Inflammatory macrophage treated with lipopolysaccharide for 4 hours (primary cell): Measurements from ENCODE around the gene SFMBT2.

Experiments used
- DNase-seq: peaks from one replicate; pipeline ENCODE4 v3.0.0-alpha.2; 2020

Gene SFMBT2

DNA sequence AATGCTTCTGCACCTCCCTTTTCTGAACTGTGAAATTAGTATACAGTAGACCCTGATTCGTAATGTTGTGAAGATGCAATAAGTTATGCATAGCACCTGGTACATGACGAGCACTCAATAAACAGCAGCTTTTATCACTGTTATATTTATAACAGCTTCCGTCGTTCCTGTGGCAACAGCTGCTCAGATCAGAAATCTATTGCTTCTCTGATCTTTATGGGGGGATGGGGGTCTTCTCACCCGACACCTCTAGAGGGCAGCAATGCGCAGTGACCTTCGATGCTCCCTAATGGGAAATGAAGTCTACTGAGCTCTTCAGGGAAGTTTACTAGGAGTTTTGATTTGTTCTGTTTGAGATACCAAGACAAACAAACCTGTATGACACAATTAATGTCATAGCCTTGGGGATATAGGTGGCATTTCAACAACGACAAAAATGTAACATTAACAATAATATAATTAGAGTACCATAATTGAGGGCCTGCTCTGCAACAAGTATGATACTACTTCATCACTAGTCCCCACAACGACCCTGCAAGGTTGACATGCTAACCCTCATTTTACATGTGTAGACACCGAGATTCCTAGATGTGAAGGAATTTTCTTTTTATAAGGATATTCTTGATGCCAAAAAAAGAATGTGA, 289.6 kb downstream of the SFMBT2 start:
- DNase-seq = peak; percentile 61

DNA sequence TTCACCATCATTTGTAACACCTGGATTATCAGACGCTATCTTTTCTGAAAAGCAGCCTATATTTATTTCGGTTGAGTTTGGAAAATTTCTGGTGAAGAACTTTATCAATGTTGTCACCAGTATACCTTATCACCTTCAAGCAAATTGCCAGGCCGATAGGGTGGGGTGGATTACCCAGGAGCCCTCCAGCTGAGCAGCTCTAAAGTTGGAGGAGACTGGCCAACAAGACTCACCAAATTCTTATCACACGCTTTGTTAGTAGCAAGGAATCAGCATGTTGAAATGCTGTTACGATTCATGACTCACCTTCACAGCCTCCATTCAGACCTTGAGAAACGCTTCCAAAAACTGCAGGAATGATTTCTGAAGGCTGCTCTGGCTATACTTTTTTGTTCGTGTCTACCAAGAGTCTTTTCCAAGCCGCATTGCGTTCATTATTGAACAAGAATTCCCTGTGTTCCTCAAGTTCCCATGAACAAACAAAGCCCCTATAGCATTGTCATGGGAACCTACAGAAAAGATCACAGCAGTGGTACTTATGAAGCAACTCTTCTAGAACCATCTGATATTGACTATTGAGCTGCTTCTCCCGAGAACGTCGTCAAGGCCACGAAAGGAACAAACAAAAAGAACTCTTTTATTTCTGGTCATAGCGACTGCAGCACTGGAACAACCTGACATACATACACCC, 291.4 kb downstream of the SFMBT2 start:
- peak; percentile 15 for DNase-seq

DNA sequence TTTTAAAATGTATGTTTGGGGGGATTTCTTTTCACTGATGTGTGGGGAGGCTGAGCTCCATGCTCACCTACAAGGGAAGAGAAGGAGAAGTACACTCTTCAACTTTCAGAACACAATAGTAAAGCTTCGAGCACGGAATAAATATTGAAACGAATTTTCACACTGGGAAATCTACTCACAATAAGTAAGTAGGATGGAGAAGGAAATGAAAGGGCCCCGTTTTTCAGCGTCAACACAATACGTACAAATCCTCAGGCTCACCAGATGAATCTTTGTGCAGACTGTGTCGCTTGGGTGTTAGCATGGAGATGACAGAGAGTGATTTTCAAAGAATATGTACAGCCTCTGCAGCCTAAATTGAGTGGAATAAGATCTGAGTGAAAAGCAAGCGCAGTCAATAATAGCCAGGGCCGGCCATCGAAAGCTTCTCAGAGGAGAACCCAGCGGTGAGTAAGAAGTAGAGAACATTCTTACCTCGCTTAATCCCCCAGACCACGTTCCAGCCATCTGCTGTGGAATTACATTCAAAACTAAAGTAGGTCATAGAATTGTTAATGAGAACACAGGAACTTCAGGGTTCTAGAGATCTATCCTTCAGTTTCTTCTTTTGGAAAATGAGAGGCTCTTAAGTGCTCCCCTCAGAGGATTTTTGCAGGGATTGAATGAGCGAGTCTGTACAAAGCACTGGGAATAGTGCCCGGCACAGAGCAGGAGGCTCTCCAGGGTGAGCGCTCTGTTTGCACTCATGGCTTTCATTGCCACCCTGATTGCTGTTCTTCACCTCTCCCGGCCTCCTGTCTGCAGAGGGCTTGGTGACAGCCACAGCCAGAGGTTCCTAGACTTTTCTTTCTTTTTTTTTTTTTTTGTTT, 292.8 kb downstream of the SFMBT2 start:
- DNase-seq = no peak

DNA sequence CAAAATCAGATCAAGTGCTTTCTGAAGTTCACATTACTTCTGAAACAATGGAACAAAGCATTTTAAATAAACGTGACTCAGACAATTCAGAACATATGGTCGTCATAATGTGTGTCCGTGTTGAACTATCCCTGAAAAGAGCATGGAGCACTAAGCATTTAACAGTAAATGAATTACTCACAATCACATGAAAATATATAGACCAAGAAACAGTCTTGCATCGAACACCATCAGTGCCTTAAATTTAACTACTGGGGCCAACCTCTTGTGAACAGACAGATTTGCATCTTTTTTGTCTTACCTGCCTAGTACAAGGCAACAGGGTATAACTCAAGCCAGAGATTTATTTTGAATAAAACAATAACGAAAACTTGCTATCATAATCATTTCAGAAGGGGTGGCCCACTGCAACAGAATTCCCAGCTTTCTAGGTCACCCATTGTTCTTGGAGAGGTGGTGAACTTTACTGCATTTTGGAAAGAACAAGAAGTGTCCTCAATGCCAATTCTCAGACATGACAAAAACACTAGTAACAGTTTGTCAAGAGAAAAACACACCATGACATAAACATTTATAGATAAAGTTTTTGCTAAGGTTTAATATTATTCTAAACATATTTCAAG, 293.5 kb downstream of the SFMBT2 start:
- no peak for DNase-seq

DNA sequence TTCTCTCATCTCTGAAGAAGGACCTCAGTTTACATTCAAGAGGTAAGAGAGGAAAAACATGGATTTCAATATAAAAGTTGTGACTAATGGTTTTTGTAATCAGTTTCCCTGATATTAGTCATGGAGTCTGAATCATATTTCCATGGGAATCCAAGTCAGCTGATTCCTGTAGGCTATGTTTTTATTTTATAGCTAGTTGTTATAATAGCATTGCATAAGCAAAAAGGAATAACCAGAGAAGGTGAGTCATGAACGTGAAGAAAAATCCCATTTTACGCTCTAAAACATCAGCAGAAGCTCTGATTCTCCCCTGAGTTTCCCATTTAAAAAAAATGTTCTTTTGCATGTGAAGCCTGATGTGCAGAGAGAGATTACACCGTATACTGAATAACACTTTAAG, 299.3 kb downstream of the SFMBT2 start:
- peak; percentile 79 for DNase-seq

DNA sequence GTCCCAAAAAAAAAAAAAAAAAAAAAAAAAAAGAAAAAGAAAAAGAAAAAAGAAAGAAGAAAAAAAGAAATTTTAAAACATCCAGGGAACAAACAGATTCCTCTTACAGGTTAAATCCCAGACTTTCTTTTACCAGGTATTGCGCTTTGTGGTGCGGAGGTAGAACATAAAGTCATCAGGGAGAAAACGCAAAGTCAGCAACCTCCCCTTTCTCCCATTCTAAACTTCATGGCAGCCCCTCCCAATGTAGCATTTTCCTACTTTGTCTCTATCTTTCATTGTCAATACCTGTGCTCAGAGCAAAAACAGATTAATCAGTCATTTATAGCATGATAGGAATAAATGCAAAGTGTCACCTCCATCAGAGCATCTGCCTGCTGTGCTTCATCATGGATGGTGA, 299.7 kb downstream of the SFMBT2 start:
- DNase-seq = no peak
